Measurements from ENCODE around the gene WNT9A.

WNT9A gene

DNA sequence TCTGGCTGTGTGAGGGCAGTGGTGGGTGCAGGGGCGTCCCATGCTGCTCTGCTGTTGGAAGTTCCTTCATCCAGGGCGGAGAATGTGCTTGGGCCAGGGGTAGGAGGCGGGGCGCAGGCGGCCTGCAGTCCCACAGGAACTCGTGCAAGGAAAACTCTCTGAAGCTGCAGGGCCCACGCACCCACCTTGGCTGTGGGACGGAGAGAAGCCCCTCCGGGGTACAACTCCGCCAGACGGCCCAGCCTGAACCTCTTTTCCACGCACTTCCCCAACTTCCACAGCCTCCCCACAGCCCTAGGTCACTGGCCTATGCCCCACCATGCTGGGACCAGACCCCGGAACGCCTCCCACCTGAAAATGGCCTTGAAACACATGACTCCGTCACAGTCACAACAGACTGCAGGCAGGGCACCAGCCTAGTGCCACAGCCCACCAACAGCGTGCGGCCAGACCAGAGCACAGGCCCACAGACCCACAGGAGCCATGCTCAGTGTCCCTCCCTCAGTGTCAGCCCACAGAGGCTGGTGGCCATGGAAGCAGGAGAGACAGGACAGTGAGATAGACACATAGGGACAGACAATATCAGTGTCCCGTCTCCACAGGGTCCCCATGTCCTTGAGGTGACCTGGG, 47.8 kb downstream of the WNT9A start:
- TF ChIP-seq CEBPB (IDR thresholded peaks at IDR 0.05) (no peak), TCF12 (IDR thresholded peaks at IDR 0.05; ENCODE audit: low read depth) (no peak), FOXM1 (IDR thresholded peaks at IDR 0.05; ENCODE audit: borderline replicate concordance, low read depth) (no peak), RAD21 (IDR thresholded peaks at IDR 0.05; ENCODE audit: low read depth) (no peak), EP300 (IDR thresholded peaks at IDR 0.05; ENCODE audit: borderline replicate concordance) (no peak), NFIC (IDR thresholded peaks at IDR 0.05) (no peak), ZBTB7A (IDR thresholded peaks at IDR 0.05; ENCODE audit: low read depth) (no peak), CREB1 (IDR thresholded peaks at IDR 0.05; ENCODE audit: low read depth) (no peak), YY1 (IDR thresholded peaks at IDR 0.05; ENCODE audit: low read depth) (no peak)
- TF ChIP-seq, protein P1, sequence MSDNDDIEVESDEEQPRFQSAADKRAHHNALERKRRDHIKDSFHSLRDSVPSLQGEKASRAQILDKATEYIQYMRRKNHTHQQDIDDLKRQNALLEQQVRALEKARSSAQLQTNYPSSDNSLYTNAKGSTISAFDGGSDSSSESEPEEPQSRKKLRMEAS (IDR thresholded peaks at IDR 0.05) = no peak
- TF ChIP-seq, protein P2, sequence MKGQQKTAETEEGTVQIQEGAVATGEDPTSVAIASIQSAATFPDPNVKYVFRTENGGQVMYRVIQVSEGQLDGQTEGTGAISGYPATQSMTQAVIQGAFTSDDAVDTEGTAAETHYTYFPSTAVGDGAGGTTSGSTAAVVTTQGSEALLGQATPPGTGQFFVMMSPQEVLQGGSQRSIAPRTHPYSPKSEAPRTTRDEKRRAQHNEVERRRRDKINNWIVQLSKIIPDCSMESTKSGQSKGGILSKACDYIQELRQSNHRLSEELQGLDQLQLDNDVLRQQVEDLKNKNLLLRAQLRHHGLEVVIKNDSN (IDR thresholded peaks at IDR 0.05) = no peak

DNA sequence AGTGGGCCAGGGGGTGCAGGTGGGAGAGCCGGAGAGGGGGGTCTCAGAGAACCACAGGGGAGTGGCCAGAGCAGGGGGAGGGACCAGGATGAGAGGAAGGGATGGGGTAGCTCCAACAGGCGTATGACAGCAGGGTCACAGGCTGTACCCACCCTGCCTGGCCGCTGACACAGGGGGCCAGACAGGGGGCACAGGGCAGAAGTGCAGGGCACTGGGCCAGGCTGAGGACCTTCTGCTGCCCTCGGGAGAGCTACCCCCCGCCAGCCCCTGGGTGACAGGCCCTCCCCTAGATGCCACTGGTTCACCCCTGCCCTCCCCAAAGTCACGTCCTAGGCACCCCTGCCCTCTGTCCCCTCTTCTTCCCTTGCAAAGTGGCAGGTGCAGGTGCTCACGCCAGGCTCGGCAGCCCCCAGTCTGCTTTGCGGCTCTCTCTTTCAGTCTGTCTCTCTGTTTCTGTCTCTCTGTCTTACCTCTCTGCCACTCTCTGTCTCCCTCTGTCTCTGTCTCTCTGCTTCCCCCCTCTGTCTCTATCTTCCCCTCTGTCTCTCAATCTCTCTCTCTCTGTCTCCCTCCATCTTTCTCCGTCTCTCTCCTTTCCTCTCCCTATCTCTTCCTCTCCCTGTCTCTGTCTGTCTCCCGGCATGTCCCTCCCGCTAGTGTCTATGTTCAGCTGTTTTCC, 48.5 kb downstream of the WNT9A start:
- TF ChIP-seq TAF1 (IDR thresholded peaks at IDR 0.05; ENCODE audit: low read depth) (no peak), YY1 (IDR thresholded peaks at IDR 0.05; ENCODE audit: low read depth) (no peak), FOXM1 (IDR thresholded peaks at IDR 0.05; ENCODE audit: borderline replicate concordance, low read depth) (no peak), EP300 (IDR thresholded peaks at IDR 0.05; ENCODE audit: borderline replicate concordance) (no peak), TEAD4 (IDR thresholded peaks at IDR 0.05) (no peak)
- TF ChIP-seq, protein P1 (IDR thresholded peaks at IDR 0.05) = no peak

DNA sequence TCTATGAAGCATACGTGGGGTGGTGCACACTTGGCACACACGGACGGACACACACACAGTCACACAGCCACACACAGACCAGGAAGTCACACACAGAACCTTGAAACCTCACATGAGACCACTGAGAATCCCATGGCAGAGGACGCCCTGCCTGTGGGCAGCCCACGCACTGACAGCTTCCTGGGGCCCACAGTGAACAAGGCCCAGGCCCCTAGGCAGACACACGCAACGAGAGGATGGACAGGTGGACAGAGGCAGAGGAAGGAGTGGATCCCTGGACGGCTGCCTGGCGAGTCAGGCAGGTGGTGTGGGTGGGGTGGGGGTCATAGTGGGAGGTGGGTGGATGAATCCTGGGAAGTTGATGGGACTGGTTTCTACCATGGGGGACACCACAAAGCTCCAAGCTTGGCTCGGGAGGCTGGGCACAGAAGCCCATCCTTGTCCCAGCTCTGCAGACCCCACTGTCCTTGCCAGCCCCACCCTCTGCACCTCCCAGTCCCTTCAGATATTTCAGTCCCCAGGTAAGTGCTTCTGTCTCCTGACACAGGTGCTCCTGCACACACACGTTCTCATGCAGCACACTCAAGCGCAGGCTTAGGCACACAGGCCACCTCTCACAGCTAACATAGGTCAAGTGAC, 49.1 kb downstream of the WNT9A start:
- no peak for TF ChIP-seq YY1 (IDR thresholded peaks at IDR 0.05; ENCODE audit: low read depth)
- no peak for TF ChIP-seq CEBPB (IDR thresholded peaks at IDR 0.05)
- TF ChIP-seq FOXM1 (IDR thresholded peaks at IDR 0.05; ENCODE audit: borderline replicate concordance, low read depth) = no peak
- TF ChIP-seq, protein P2 (IDR thresholded peaks at IDR 0.05) = no peak
- no peak for TF ChIP-seq CREB1 (IDR thresholded peaks at IDR 0.05; ENCODE audit: low read depth)
- TF ChIP-seq TEAD4 (IDR thresholded peaks at IDR 0.05) = no peak
- no peak for TF ChIP-seq EP300 (IDR thresholded peaks at IDR 0.05; ENCODE audit: borderline replicate concordance)
- TF ChIP-seq, protein P1 (IDR thresholded peaks at IDR 0.05) = no peak
- TF ChIP-seq EGR1 (IDR thresholded peaks at IDR 0.05) = no peak
- TF ChIP-seq TCF12 (IDR thresholded peaks at IDR 0.05; ENCODE audit: low read depth) = no peak
- TF ChIP-seq, protein P3, sequence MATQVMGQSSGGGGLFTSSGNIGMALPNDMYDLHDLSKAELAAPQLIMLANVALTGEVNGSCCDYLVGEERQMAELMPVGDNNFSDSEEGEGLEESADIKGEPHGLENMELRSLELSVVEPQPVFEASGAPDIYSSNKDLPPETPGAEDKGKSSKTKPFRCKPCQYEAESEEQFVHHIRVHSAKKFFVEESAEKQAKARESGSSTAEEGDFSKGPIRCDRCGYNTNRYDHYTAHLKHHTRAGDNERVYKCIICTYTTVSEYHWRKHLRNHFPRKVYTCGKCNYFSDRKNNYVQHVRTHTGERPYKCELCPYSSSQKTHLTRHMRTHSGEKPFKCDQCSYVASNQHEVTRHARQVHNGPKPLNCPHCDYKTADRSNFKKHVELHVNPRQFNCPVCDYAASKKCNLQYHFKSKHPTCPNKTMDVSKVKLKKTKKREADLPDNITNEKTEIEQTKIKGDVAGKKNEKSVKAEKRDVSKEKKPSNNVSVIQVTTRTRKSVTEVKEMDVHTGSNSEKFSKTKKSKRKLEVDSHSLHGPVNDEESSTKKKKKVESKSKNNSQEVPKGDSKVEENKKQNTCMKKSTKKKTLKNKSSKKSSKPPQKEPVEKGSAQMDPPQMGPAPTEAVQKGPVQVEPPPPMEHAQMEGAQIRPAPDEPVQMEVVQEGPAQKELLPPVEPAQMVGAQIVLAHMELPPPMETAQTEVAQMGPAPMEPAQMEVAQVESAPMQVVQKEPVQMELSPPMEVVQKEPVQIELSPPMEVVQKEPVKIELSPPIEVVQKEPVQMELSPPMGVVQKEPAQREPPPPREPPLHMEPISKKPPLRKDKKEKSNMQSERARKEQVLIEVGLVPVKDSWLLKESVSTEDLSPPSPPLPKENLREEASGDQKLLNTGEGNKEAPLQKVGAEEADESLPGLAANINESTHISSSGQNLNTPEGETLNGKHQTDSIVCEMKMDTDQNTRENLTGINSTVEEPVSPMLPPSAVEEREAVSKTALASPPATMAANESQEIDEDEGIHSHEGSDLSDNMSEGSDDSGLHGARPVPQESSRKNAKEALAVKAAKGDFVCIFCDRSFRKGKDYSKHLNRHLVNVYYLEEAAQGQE (IDR thresholded peaks at IDR 0.05; ENCODE audit: low read depth) = no peak
- TF ChIP-seq RAD21 (IDR thresholded peaks at IDR 0.05; ENCODE audit: low read depth) = no peak
- TF ChIP-seq ZBTB7A (IDR thresholded peaks at IDR 0.05; ENCODE audit: low read depth) = no peak
- no peak for TF ChIP-seq NFIC (IDR thresholded peaks at IDR 0.05)
- TF ChIP-seq TAF1 (IDR thresholded peaks at IDR 0.05; ENCODE audit: low read depth) = no peak

DNA sequence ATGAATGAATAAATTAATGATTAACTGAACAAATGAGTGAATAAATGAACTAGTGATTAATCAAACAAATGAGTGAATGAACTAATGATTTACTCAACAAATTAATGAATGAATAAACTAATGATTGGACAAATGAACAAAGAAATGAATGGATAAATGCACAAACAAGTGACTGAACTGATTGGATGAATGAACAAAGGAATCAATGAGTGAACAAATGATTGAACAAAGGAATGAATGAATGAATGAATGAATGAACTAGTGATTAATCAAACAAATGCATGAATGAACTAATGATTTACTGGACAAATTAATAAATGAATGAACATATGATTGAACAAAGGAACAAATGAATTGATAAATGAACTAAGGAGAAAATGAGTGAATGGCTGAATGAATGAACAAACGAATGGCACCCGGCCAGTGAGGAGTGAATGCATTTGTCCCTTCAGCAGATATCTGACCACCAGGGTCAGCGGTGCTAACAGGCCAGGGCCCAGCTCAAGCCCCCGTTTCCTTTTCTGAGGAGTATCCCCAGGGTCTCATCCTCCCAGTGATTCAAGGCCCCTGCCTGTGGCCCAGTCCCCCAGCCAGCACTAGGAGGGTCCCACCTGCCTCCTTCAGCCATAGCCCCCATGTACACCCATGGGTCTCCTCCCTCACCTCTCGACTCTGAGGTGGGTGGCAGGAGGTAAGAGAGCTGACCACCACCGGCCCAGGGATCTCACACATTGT, 49.9 kb downstream of the WNT9A start:
- TF ChIP-seq EP300 (IDR thresholded peaks at IDR 0.05; ENCODE audit: borderline replicate concordance) (no peak), TEAD4 (IDR thresholded peaks at IDR 0.05) (no peak), FOXM1 (IDR thresholded peaks at IDR 0.05; ENCODE audit: borderline replicate concordance, low read depth) (no peak), RAD21 (IDR thresholded peaks at IDR 0.05; ENCODE audit: low read depth) (no peak), EGR1 (IDR thresholded peaks at IDR 0.05) (no peak), TAF1 (IDR thresholded peaks at IDR 0.05; ENCODE audit: low read depth) (no peak), YY1 (IDR thresholded peaks at IDR 0.05; ENCODE audit: low read depth) (no peak), ZBTB7A (IDR thresholded peaks at IDR 0.05; ENCODE audit: low read depth) (no peak), NFIC (IDR thresholded peaks at IDR 0.05) (no peak), TCF12 (IDR thresholded peaks at IDR 0.05; ENCODE audit: low read depth) (no peak), CREB1 (IDR thresholded peaks at IDR 0.05; ENCODE audit: low read depth) (no peak), CEBPB (IDR thresholded peaks at IDR 0.05) (no peak)
- TF ChIP-seq, protein P1 (IDR thresholded peaks at IDR 0.05) = no peak
- TF ChIP-seq, protein P3 (IDR thresholded peaks at IDR 0.05; ENCODE audit: low read depth) = no peak
- TF ChIP-seq, protein P2 (IDR thresholded peaks at IDR 0.05) = no peak
